Liver (tissue), 9 donors: ENCODE data around the gene GULP1. TPM values are rescaled to one million over a fixed set of nuclear protein-coding genes. Genes with fewer than 3 reads are reported as not detected.

Experiments
- DNase-seq: peaks from one replicate; pipeline ENCODE4 v3.0.0-alpha.2; 2017; ENCODE audit warnings: low spot score
- H3K27ac ChIP-seq, 2 donors: one replicate each; pipeline ENCODE4 v1.7.0; 2013; ENCODE audit warnings: inconsistent platforms in 2 of 2, low read length in 2 of 2, control low read depth in 1 of 2, low read depth in 1 of 2, mild to moderate bottlenecking in 1 of 2
- H3K27me3 ChIP-seq, 4 donors: one replicate each; pipeline versions ENCODE4 v1.6.1 to v1.7.0; 2013; ENCODE audit warnings: low read length in 3 of 4, inconsistent platforms in 1 of 4, mild to moderate bottlenecking in 1 of 4, moderate library complexity in 1 of 4; ENCODE audit not compliant: control insufficient read depth in 4 of 4, insufficient read depth in 4 of 4
- H3K36me3 ChIP-seq, 4 donors: one replicate each; pipeline versions ENCODE4 v1.6.1 to v1.7.0; 2013; ENCODE audit warnings: low read length in 3 of 4, mild to moderate bottlenecking in 3 of 4, low read depth in 1 of 4, moderate library complexity in 1 of 4; ENCODE audit not compliant: control insufficient read depth in 4 of 4, insufficient read depth in 3 of 4
- H3K4me1 ChIP-seq, 4 donors: one replicate each; pipeline versions ENCODE4 v1.6.1 to v1.7.0; 2013; ENCODE audit warnings: low read length in 3 of 4, mild to moderate bottlenecking in 3 of 4, moderate library complexity in 1 of 4; ENCODE audit not compliant: control insufficient read depth in 4 of 4, insufficient read depth in 4 of 4
- H3K4me3 ChIP-seq, 3 donors: one replicate each; pipeline versions ENCODE4 v1.6.1 to v1.7.0; 2013; ENCODE audit warnings: low read length in 3 of 3, control low read depth in 1 of 3, low read depth in 1 of 3, mild to moderate bottlenecking in 1 of 3
- H3K9ac ChIP-seq, 2 donors: one replicate each; pipeline ENCODE4 v1.7.0; 2013; ENCODE audit warnings: low read length in 2 of 2, mild to moderate bottlenecking in 2 of 2, moderate library complexity in 2 of 2, control low read depth in 1 of 2, low read depth in 1 of 2
- H3K9me3 ChIP-seq, 4 donors: one replicate each; pipeline versions ENCODE4 v1.6.1 to v1.7.0; 2013; ENCODE audit warnings: low read length in 3 of 4; ENCODE audit not compliant: control insufficient read depth in 4 of 4
- ATF3 ChIP-seq: IDR thresholded peaks from 2 replicates; pipeline ENCODE4 v1.6.1; 2016; ENCODE audit warnings: antibody characterized with exemption
- EGR1 ChIP-seq, 2 donors: IDR thresholded peaks; 2 replicates each; pipeline ENCODE4 v1.6.1; 2016 to 2018; ENCODE audit warnings: antibody characterized with exemption in 2 of 2, low read depth in 2 of 2
- FOXA1 ChIP-seq: IDR thresholded peaks from 2 replicates; pipeline ENCODE4 v1.6.1; 2016; ENCODE audit warnings: antibody characterized with exemption
- FOXA2 ChIP-seq: IDR thresholded peaks from 2 replicates; pipeline ENCODE4 v1.6.1; 2016; ENCODE audit warnings: antibody characterized with exemption
- GABPA ChIP-seq, 2 donors: IDR thresholded peaks in 1 of 2; conservative IDR thresholded peaks in 1 of 2; 2 replicates each; pipeline ENCODE4 v1.6.1; 2016; ENCODE audit warnings: antibody characterized with exemption in 2 of 2, mild to moderate bottlenecking in 1 of 2, moderate library complexity in 1 of 2
- HNF4A ChIP-seq, 2 donors: conservative IDR thresholded peaks; 2 replicates each; pipeline ENCODE4 v1.6.1; 2016; ENCODE audit warnings: antibody characterized with exemption in 2 of 2, mild to moderate bottlenecking in 2 of 2
- HNF4G ChIP-seq: IDR thresholded peaks from 2 replicates; pipeline ENCODE4 v1.6.1; 2016; ENCODE audit warnings: antibody characterized with exemption
- JUND ChIP-seq, 2 donors: IDR thresholded peaks; 2 replicates each; pipeline ENCODE4 v1.6.1; 2016; ENCODE audit warnings: antibody characterized with exemption in 2 of 2
- MAX ChIP-seq: IDR thresholded peaks from 2 replicates; pipeline ENCODE4 v1.6.1; 2016; ENCODE audit warnings: antibody characterized with exemption
- NR2F2 ChIP-seq: IDR thresholded peaks from 2 replicates; pipeline ENCODE4 v1.6.1; 2016; ENCODE audit warnings: antibody characterized with exemption
- RAD21 ChIP-seq, 2 donors: IDR thresholded peaks; 2 replicates each; pipeline ENCODE4 v1.6.1; 2016; ENCODE audit warnings: antibody characterized with exemption in 2 of 2, mild to moderate bottlenecking in 2 of 2
- REST ChIP-seq: IDR thresholded peaks from 2 replicates; pipeline ENCODE4 v1.6.1; 2016; ENCODE audit warnings: antibody characterized with exemption, mild to moderate bottlenecking
- RXRA ChIP-seq, 2 donors: IDR thresholded peaks; 2 replicates each; pipeline ENCODE4 v1.6.1; 2017 to 2018; ENCODE audit warnings: antibody characterized with exemption in 2 of 2, mild to moderate bottlenecking in 1 of 2
- SP1 ChIP-seq: IDR thresholded peaks from 2 replicates; pipeline ENCODE4 v1.6.1; 2018; ENCODE audit warnings: antibody characterized with exemption, mild to moderate bottlenecking
- TAF1 ChIP-seq: conservative IDR thresholded peaks from 2 replicates; pipeline ENCODE4 v1.6.1; 2016; ENCODE audit warnings: antibody characterized with exemption, mild to moderate bottlenecking
- YY1 ChIP-seq: IDR thresholded peaks from 2 replicates; pipeline ENCODE4 v1.6.1; 2016; ENCODE audit warnings: antibody characterized with exemption, mild to moderate bottlenecking
- ZBTB33 ChIP-seq: IDR thresholded peaks from 2 replicates; pipeline ENCODE4 v1.6.1; 2016; ENCODE audit warnings: antibody characterized with exemption
- WGBS: extraction: QIAGEN DNeasy Blood & Tissue Kit; methylation state at CpG from one replicate; pipeline ENCODE4 v1.1.7; 2013; 5-methylcytosine and 5-hydroxymethylcytosine counted together
- polyA plus RNA-seq, 2 donors: library from polyadenylated mRNA; stranded (reverse) in 1 of 2; unstranded in 1 of 2; fragments of 200-250 nt in 1 of 2; fragments of >200 nt in 1 of 2; fragmentation: Nextera tagmentation in 1 of 2; extraction: Ambion mirVana in 1 of 2; gene quantifications; one replicate each; pipeline versions ENCODE4 v1.2.1 to v1.2.3, GENCODE V29; 2013 to 2015
- total RNA-seq, 2 donors: library from RNA; depleted of rRNA; stranded (reverse); fragments of >200 nt; gene quantifications; one replicate each; pipeline ENCODE4 v1.2.3, GENCODE V29; 2014
- donor health status: healthy.
- donor health status: healthy.
- donor health status: healthy.
- donor health status: healthy.
- donor health status: healthy.

The GULP1 gene
- total and polyA plus RNA-seq, 4 donors, result 0.53 to 6.9 (median 0.89) TPM

- TF ChIP-seq RAD21 (IDR thresholded peaks at IDR 0.05) (no peak), TAF1 (no peak), JUND (IDR thresholded peaks at IDR 0.05) (no peak), REST (no peak), NR2F2 (no peak)
Observed at GRCh38 chr2:188610827-188611226, 319.2 kb downstream of the GULP1 start (continued).

GRCh38 chr2:188619146-188619545, 327.5 kb downstream of the GULP1 start:
- no peak for TF ChIP-seq REST
- TF ChIP-seq EGR1 (IDR thresholded peaks at IDR 0.05; ENCODE audit: low read depth in 2 of 2), result no peak
- no peak for TF ChIP-seq TAF1
- TF ChIP-seq NR2F2, result no peak
- TF ChIP-seq HNF4G, result no peak
- TF ChIP-seq HNF4A (conservative IDR thresholded peaks at IDR 0.05), result no peak
- TF ChIP-seq JUND (IDR thresholded peaks at IDR 0.05), result no peak
- TF ChIP-seq FOXA1, result no peak
- TF ChIP-seq MAX, result no peak
- TF ChIP-seq GABPA (IDR thresholded peaks at IDR 0.05 in 1 of 2, conservative IDR thresholded peaks at IDR 0.05 in 1 of 2), result no peak
- no peak for TF ChIP-seq RAD21 (IDR thresholded peaks at IDR 0.05)

GRCh38 chr2:188620916-188621315, 329.2 kb downstream of the GULP1 start:
- H3K4me1 ChIP-seq, result no peaks in the 10 kb centered on the region
- 59% methylated on average over 3 of the region's 3 CpGs for WGBS
- no peak overlapping the region for H3K9ac ChIP-seq
- no peaks in the 10 kb centered on the region for H3K27me3 ChIP-seq
- DNase-seq, result no peak
- no peaks in the 10 kb centered on the region for H3K36me3 ChIP-seq
- no peak overlapping the region for H3K27ac ChIP-seq
- H3K4me3 ChIP-seq, result no peak overlapping the region
- H3K9me3 ChIP-seq, result no peaks in the 10 kb centered on the region
- TF ChIP-seq ATF3 (no peak), YY1 (no peak), RXRA (IDR thresholded peaks at IDR 0.05) (no peak), ZBTB33 (no peak), REST (no peak), NR2F2 (no peak), FOXA2 (no peak), JUND (IDR thresholded peaks at IDR 0.05) (no peak), FOXA1 (no peak), HNF4G (no peak), EGR1 (IDR thresholded peaks at IDR 0.05; ENCODE audit: low read depth in 2 of 2) (no peak), RAD21 (IDR thresholded peaks at IDR 0.05) (no peak), SP1 (no peak), TAF1 (no peak), HNF4A (conservative IDR thresholded peaks at IDR 0.05) (no peak), GABPA (IDR thresholded peaks at IDR 0.05 in 1 of 2, conservative IDR thresholded peaks at IDR 0.05 in 1 of 2) (no peak)

More at GRCh38 chr2:188619146-188619545, 327.5 kb downstream of the GULP1 start:
- 94% methylated on average over 4 of the region's 4 CpGs for WGBS
- no peak overlapping the region for H3K4me3 ChIP-seq
- DNase-seq, result no peak
- H3K27me3 ChIP-seq, result no peaks in the 10 kb centered on the region
- no peak overlapping the region for H3K27ac ChIP-seq
- no peaks in the 10 kb centered on the region for H3K36me3 ChIP-seq
- no peak overlapping the region for H3K9ac ChIP-seq
- H3K4me1 ChIP-seq, result no peaks in the 10 kb centered on the region
- H3K9me3 ChIP-seq, result no peaks in the 10 kb centered on the region
